Measurements from ENCODE around the gene TM7SF3. TPM values are rescaled to one million over a fixed set of nuclear protein-coding genes. Genes with fewer than 3 reads are reported as not detected.
A peak's percentile ranks its signal among the peaks of the same experiment; 100 is the strongest.

Gene TM7SF3
- polyA plus RNA-seq, 1 experiment, result 75.2 TPM

GRCh38 chr12:27014859-27015729 lies 910 bp upstream of the TM7SF3 start:
- Histone ChIP-seq H3K27me3 (ENCODE audit: control insufficient read depth, insufficient read depth, low read length) (no peaks in the 10 kb centered on the region), H3K4me3 (ENCODE audit: low read depth, low read length) (peak overlapping the region; percentile 89), H3K36me3 (ENCODE audit: control insufficient read depth, insufficient read depth, low read length) (no peaks in the 10 kb centered on the region)
- CTCF ChIA-PET, result interaction anchor here (0.6 to 4.9 kb wide), 21 partner anchors 10 to 299 kb away, joined by 3 to 67 read pairs (median 4); partner anchors contain the start of genes FGFR1OP2 and STK38L
- POLR2A ChIA-PET, result interaction anchor here (0.6 kb wide), 1 partner anchor 119 kb away, joined by 3 read pairs; no protein-coding TSS in a partner anchor
- TF ChIP-seq CTCF (IDR thresholded peaks at IDR 0.05; ENCODE audit: insufficient read depth, low read depth, low read length), result no peak
- no peak for DNase-seq (ENCODE audit: low read depth)

- CTCF ChIA-PET, result interaction anchor here (0.7 to 4.9 kb wide), 23 partner anchors 9 to 310 kb away, joined by 3 to 67 read pairs (median 4); partner anchors contain the start of gene MED21
- H3K27me3 ChIP-seq (ENCODE audit: control insufficient read depth, insufficient read depth, low read length), result no peaks in the 10 kb centered on the region
- no peak for TF ChIP-seq CTCF (IDR thresholded peaks at IDR 0.05; ENCODE audit: insufficient read depth, low read depth, low read length)
- DNase-seq (ENCODE audit: low read depth), result no peak
- H3K4me3 ChIP-seq (ENCODE audit: low read depth, low read length), result peak overlapping the region; percentile 89
- no peaks in the 10 kb centered on the region for H3K36me3 ChIP-seq (ENCODE audit: control insufficient read depth, insufficient read depth, low read length)
- POLR2A ChIA-PET, result interaction anchor here (0.6 kb wide), 1 partner anchor 13 kb away, joined by 6 read pairs; no protein-coding TSS in a partner anchor
Observed at GRCh38 chr12:27013611-27014084, 536 bp downstream of the TM7SF3 start.

- POLR2A ChIA-PET, result no interaction called here
Observed at GRCh38 chr12:27012982-27013255, 1.3 kb downstream of the TM7SF3 start.

GRCh38 chr12:27012239-27012981 lies 1.8 kb downstream of the TM7SF3 start:
- POLR2A ChIA-PET, result no interaction called here
- no peak for TF ChIP-seq CTCF (IDR thresholded peaks at IDR 0.05; ENCODE audit: insufficient read depth, low read depth, low read length)
- CTCF ChIA-PET, result interaction anchor here (1.2 to 3.6 kb wide), 3 partner anchors 9 to 132 kb away, joined by 3 to 31 read pairs (median 12); no protein-coding TSS in a partner anchor
- Histone ChIP-seq H3K36me3 (ENCODE audit: control insufficient read depth, insufficient read depth, low read length) (no peaks in the 10 kb centered on the region), H3K4me3 (ENCODE audit: low read depth, low read length) (no peak overlapping the region), H3K27me3 (ENCODE audit: control insufficient read depth, insufficient read depth, low read length) (no peaks in the 10 kb centered on the region)
- DNase-seq (ENCODE audit: low read depth), result no peak

More at GRCh38 chr12:27012982-27013255, 1.3 kb downstream of the TM7SF3 start:
- Histone ChIP-seq H3K27me3 (ENCODE audit: control insufficient read depth, insufficient read depth, low read length) (no peaks in the 10 kb centered on the region), H3K4me3 (ENCODE audit: low read depth, low read length) (no peak overlapping the region), H3K36me3 (ENCODE audit: control insufficient read depth, insufficient read depth, low read length) (no peaks in the 10 kb centered on the region)
- CTCF ChIA-PET, result interaction anchor here (1.2 to 4.9 kb wide), 8 partner anchors 10 to 293 kb away, joined by 3 to 67 read pairs (median 6); no protein-coding TSS in a partner anchor
- TF ChIP-seq CTCF (IDR thresholded peaks at IDR 0.05; ENCODE audit: insufficient read depth, low read depth, low read length), result no peak
- DNase-seq (ENCODE audit: low read depth), result no peak

GRCh38 chr12:27009881-27010301 lies 4.3 kb downstream of the TM7SF3 start:
- no peak overlapping the region for H3K4me3 ChIP-seq (ENCODE audit: low read depth, low read length)
- TF ChIP-seq CTCF (IDR thresholded peaks at IDR 0.05; ENCODE audit: insufficient read depth, low read depth, low read length), result no peak
- DNase-seq (ENCODE audit: low read depth), result no peak
- POLR2A ChIA-PET, result interaction anchor here (0.6 kb wide), 1 partner anchor 910 kb away, joined by 3 read pairs; no protein-coding TSS in a partner anchor
- CTCF ChIA-PET, result no interaction called here
- H3K27me3 ChIP-seq (ENCODE audit: control insufficient read depth, insufficient read depth, low read length), result no peaks in the 10 kb centered on the region
- no peaks in the 10 kb centered on the region for H3K36me3 ChIP-seq (ENCODE audit: control insufficient read depth, insufficient read depth, low read length)

Data from BJ (cell line).